Liver (tissue), 9 donors: ENCODE results near the gene RRP8. TPM values are rescaled to one million over a fixed set of nuclear protein-coding genes. Genes with fewer than 3 reads are reported as not detected.

Source experiments
- DNase-seq: peaks from one replicate; pipeline ENCODE4 v3.0.0-alpha.2; 2017; ENCODE audit warnings: low spot score
- H3K27ac ChIP-seq, 2 donors: one replicate each; pipeline ENCODE4 v1.7.0; 2013; ENCODE audit warnings: inconsistent platforms in 2 of 2, low read length in 2 of 2, control low read depth in 1 of 2, low read depth in 1 of 2, mild to moderate bottlenecking in 1 of 2
- H3K27me3 ChIP-seq, 4 donors: one replicate each; pipeline versions ENCODE4 v1.6.1 to v1.7.0; 2013; ENCODE audit warnings: low read length in 3 of 4, inconsistent platforms in 1 of 4, mild to moderate bottlenecking in 1 of 4, moderate library complexity in 1 of 4; ENCODE audit not compliant: control insufficient read depth in 4 of 4, insufficient read depth in 4 of 4
- H3K36me3 ChIP-seq, 4 donors: one replicate each; pipeline versions ENCODE4 v1.6.1 to v1.7.0; 2013; ENCODE audit warnings: low read length in 3 of 4, mild to moderate bottlenecking in 3 of 4, low read depth in 1 of 4, moderate library complexity in 1 of 4; ENCODE audit not compliant: control insufficient read depth in 4 of 4, insufficient read depth in 3 of 4
- H3K4me1 ChIP-seq, 4 donors: one replicate each; pipeline versions ENCODE4 v1.6.1 to v1.7.0; 2013; ENCODE audit warnings: low read length in 3 of 4, mild to moderate bottlenecking in 3 of 4, moderate library complexity in 1 of 4; ENCODE audit not compliant: control insufficient read depth in 4 of 4, insufficient read depth in 4 of 4
- H3K4me3 ChIP-seq, 3 donors: one replicate each; pipeline versions ENCODE4 v1.6.1 to v1.7.0; 2013; ENCODE audit warnings: low read length in 3 of 3, control low read depth in 1 of 3, low read depth in 1 of 3, mild to moderate bottlenecking in 1 of 3
- H3K9ac ChIP-seq, 2 donors: one replicate each; pipeline ENCODE4 v1.7.0; 2013; ENCODE audit warnings: low read length in 2 of 2, mild to moderate bottlenecking in 2 of 2, moderate library complexity in 2 of 2, control low read depth in 1 of 2, low read depth in 1 of 2
- H3K9me3 ChIP-seq, 4 donors: one replicate each; pipeline versions ENCODE4 v1.6.1 to v1.7.0; 2013; ENCODE audit warnings: low read length in 3 of 4; ENCODE audit not compliant: control insufficient read depth in 4 of 4
- ATF3 ChIP-seq: IDR thresholded peaks from 2 replicates; pipeline ENCODE4 v1.6.1; 2016; ENCODE audit warnings: antibody characterized with exemption
- CTCF ChIP-seq: fragments of 150-350 bp; IDR thresholded peaks from 2 replicates; pipeline ENCODE4 v1.5.1; 2017; ENCODE audit warnings: improper control_type of control experiment, low read depth, low read length; ENCODE audit not compliant: missing input control
- EGR1 ChIP-seq, 2 donors: IDR thresholded peaks; 2 replicates each; pipeline ENCODE4 v1.6.1; 2016 to 2018; ENCODE audit warnings: antibody characterized with exemption in 2 of 2, low read depth in 2 of 2
- FOXA1 ChIP-seq: IDR thresholded peaks from 2 replicates; pipeline ENCODE4 v1.6.1; 2016; ENCODE audit warnings: antibody characterized with exemption
- FOXA2 ChIP-seq: IDR thresholded peaks from 2 replicates; pipeline ENCODE4 v1.6.1; 2016; ENCODE audit warnings: antibody characterized with exemption
- HNF4A ChIP-seq, 2 donors: conservative IDR thresholded peaks; 2 replicates each; pipeline ENCODE4 v1.6.1; 2016; ENCODE audit warnings: antibody characterized with exemption in 2 of 2, mild to moderate bottlenecking in 2 of 2
- HNF4G ChIP-seq: IDR thresholded peaks from 2 replicates; pipeline ENCODE4 v1.6.1; 2016; ENCODE audit warnings: antibody characterized with exemption
- NR2F2 ChIP-seq: IDR thresholded peaks from 2 replicates; pipeline ENCODE4 v1.6.1; 2016; ENCODE audit warnings: antibody characterized with exemption
- RAD21 ChIP-seq, 2 donors: IDR thresholded peaks; 2 replicates each; pipeline ENCODE4 v1.6.1; 2016; ENCODE audit warnings: antibody characterized with exemption in 2 of 2, mild to moderate bottlenecking in 2 of 2
- RXRA ChIP-seq, 2 donors: IDR thresholded peaks; 2 replicates each; pipeline ENCODE4 v1.6.1; 2017 to 2018; ENCODE audit warnings: antibody characterized with exemption in 2 of 2, mild to moderate bottlenecking in 1 of 2
- SP1 ChIP-seq: IDR thresholded peaks from 2 replicates; pipeline ENCODE4 v1.6.1; 2018; ENCODE audit warnings: antibody characterized with exemption, mild to moderate bottlenecking
- TAF1 ChIP-seq: conservative IDR thresholded peaks from 2 replicates; pipeline ENCODE4 v1.6.1; 2016; ENCODE audit warnings: antibody characterized with exemption, mild to moderate bottlenecking
- YY1 ChIP-seq: IDR thresholded peaks from 2 replicates; pipeline ENCODE4 v1.6.1; 2016; ENCODE audit warnings: antibody characterized with exemption, mild to moderate bottlenecking
- ZBTB33 ChIP-seq: IDR thresholded peaks from 2 replicates; pipeline ENCODE4 v1.6.1; 2016; ENCODE audit warnings: antibody characterized with exemption
- WGBS: extraction: QIAGEN DNeasy Blood & Tissue Kit; methylation state at CpG from one replicate; pipeline ENCODE4 v1.1.7; 2013; 5-methylcytosine and 5-hydroxymethylcytosine counted together
- polyA plus RNA-seq, 2 donors: library from polyadenylated mRNA; stranded (reverse) in 1 of 2; unstranded in 1 of 2; fragments of 200-250 nt in 1 of 2; fragments of >200 nt in 1 of 2; fragmentation: Nextera tagmentation in 1 of 2; extraction: Ambion mirVana in 1 of 2; gene quantifications; one replicate each; pipeline versions ENCODE4 v1.2.1 to v1.2.3, GENCODE V29; 2013 to 2015
- total RNA-seq, 2 donors: library from RNA; depleted of rRNA; stranded (reverse); fragments of >200 nt; gene quantifications; one replicate each; pipeline ENCODE4 v1.2.3, GENCODE V29; 2014
- donor health status: healthy.
- donor health status: healthy.
- donor health status: healthy.
- donor health status: healthy.
- donor health status: healthy.

RRP8 gene
- total and polyA plus RNA-seq, 4 donors: 10.3 to 12.6 (median 11.2) TPM

GRCh38 chr11:6608011-6608410, 4.6 kb upstream of the RRP8 start:
- DNase-seq: peak; percentile 28
- H3K36me3 ChIP-seq: peaks cover 7 to 30% (median 27%) of the 10 kb centered on the region in 4 donors
- H3K27me3 ChIP-seq: no peaks in the 10 kb centered on the region
- peaks cover 3 to 50% (median 36%) of the 10 kb centered on the region in 4 donors for H3K4me1 ChIP-seq
- no peak overlapping the region for H3K9ac ChIP-seq
- 93% methylated on average over 9 of the region's 9 CpGs for WGBS
- H3K27ac ChIP-seq: peak overlapping the region; percentile 55 to 58
- no peak overlapping the region for H3K4me3 ChIP-seq
- TF ChIP-seq RAD21 (IDR thresholded peaks at IDR 0.05): no peak
- no peak for TF ChIP-seq SP1
- TF ChIP-seq ATF3: no peak
- TF ChIP-seq NR2F2: no peak
- TF ChIP-seq RXRA (IDR thresholded peaks at IDR 0.05): no peak
- TF ChIP-seq EGR1 (IDR thresholded peaks at IDR 0.05; ENCODE audit: low read depth in 2 of 2): no peak
- no peak for TF ChIP-seq HNF4A (conservative IDR thresholded peaks at IDR 0.05)
- TF ChIP-seq YY1: no peak
- no peak for TF ChIP-seq HNF4G
- no peak for TF ChIP-seq ZBTB33
- no peak for TF ChIP-seq FOXA2
- H3K9me3 ChIP-seq: no peaks in the 10 kb centered on the region

GRCh38 chr11:6607190-6607795, 3.9 kb upstream of the RRP8 start:
- Histone ChIP-seq H3K27me3 (no peaks in the 10 kb centered on the region), H3K4me3 (no peak overlapping the region), H3K9ac (peak overlapping the region in 1 of 2 donors; percentile 51), H3K9me3 (no peaks in the 10 kb centered on the region), H3K36me3 (peaks cover 7 to 30% (median 27%) of the 10 kb centered on the region in 4 donors), H3K4me1 (peaks cover 3 to 52% (median 37%) of the 10 kb centered on the region in 4 donors), H3K27ac (peak overlapping the region; percentile 58 to 77)
- DNase-seq: no peak
- no peak for TF ChIP-seq RXRA (IDR thresholded peaks at IDR 0.05)
- no peak for TF ChIP-seq FOXA1
- TF ChIP-seq CTCF: no peak
- TF ChIP-seq NR2F2: no peak
- TF ChIP-seq HNF4G: no peak
- TF ChIP-seq TAF1: no peak
- TF ChIP-seq FOXA2: no peak
- no peak for TF ChIP-seq EGR1 (IDR thresholded peaks at IDR 0.05; ENCODE audit: low read depth in 2 of 2)
